GM23338 (cell line): ENCODE data around the gene EMC10. TPM values are rescaled to one million over a fixed set of nuclear protein-coding genes. Genes with fewer than 3 reads are reported as not detected.

ENCODE experiments used
- ATAC-seq: fragments of 200-7000 bp; cut with Tn5 transposase; 3 replicates; pipeline ENCODE4 v1.9.1; 2020
- DNase-seq: peaks from one replicate; pipeline ENCODE4 v3.0.0-alpha.2; 2015; ENCODE audit warnings: low spot score
- H2AFZ ChIP-seq: fragments of 200-600 bp; sonication (generic); 2 replicates; pipeline ENCODE4 v1.8.0; 2016; ENCODE audit warnings: antibody characterized with exemption, mild to moderate bottlenecking, moderate library complexity
- H3F3A ChIP-seq: fragments of 200-600 bp; sonication (generic); replicated peaks from 2 replicates; pipeline ENCODE4 v1.8.0; 2017; ENCODE audit warnings: antibody characterized with exemption, mixed run types, low read depth
- H3K27ac ChIP-seq: fragments of 200-600 bp; sonication (generic); 2 replicates; pipeline ENCODE4 v1.6.1; 2016; ENCODE audit warnings: low read depth
- H3K27me3 ChIP-seq: fragments of 200-600 bp; sonication (generic); 2 replicates; pipeline ENCODE4 v1.8.0; 2016; ENCODE audit warnings: mild to moderate bottlenecking, mixed run types, moderate library complexity; ENCODE audit not compliant: insufficient read depth
- H3K36me3 ChIP-seq: fragments of 200-600 bp; sonication (generic); 2 replicates; pipeline ENCODE4 v1.8.0; 2016; ENCODE audit warnings: mild to moderate bottlenecking; ENCODE audit not compliant: insufficient read depth
- H3K4me1 ChIP-seq: fragments of 200-600 bp; sonication (generic); 2 replicates; pipeline ENCODE4 v1.8.0; 2016; ENCODE audit warnings: mild to moderate bottlenecking, moderate library complexity; ENCODE audit not compliant: insufficient read depth
- H3K4me2 ChIP-seq: fragments of 200-600 bp; sonication (generic); 2 replicates; pipeline ENCODE4 v1.7.1; 2017; ENCODE audit warnings: mixed run types
- H3K4me3 ChIP-seq: fragments of 200-600 bp; sonication (generic); 2 replicates; pipeline ENCODE4 v1.6.1; 2016; ENCODE audit warnings: mixed run types
- H3K79me2 ChIP-seq: fragments of 200-600 bp; sonication (generic); replicated peaks from 2 replicates; pipeline ENCODE4 v1.8.0; 2017; ENCODE audit warnings: mild to moderate bottlenecking; ENCODE audit not compliant: insufficient read depth
- H3K9me2 ChIP-seq: fragments of 200-600 bp; sonication (generic); 2 replicates; pipeline ENCODE4 v1.8.0; 2017; ENCODE audit not compliant: insufficient read depth
- H4K20me1 ChIP-seq: fragments of 200-600 bp; sonication (generic); replicated peaks from 2 replicates; pipeline ENCODE4 v1.8.0; 2017; ENCODE audit warnings: mild to moderate bottlenecking; ENCODE audit not compliant: insufficient read depth
- H3K27ac Mint-ChIP-seq: 2 replicates; pipeline ENCODE4 v1.8.0; 2020; ENCODE audit warnings: inconsistent platforms, mild to moderate bottlenecking, moderate library complexity, mixed read lengths
- H3K27me3 Mint-ChIP-seq: 3 replicates; pipeline ENCODE4 v1.8.0; 2022; ENCODE audit warnings: low read depth, mild to moderate bottlenecking, moderate library complexity, mixed read lengths, inconsistent platforms; ENCODE audit not compliant: insufficient read depth, poor library complexity
- H3K36me3 Mint-ChIP-seq: 3 replicates; pipeline ENCODE4 v1.8.0; 2021; ENCODE audit warnings: low read depth, mild to moderate bottlenecking, inconsistent platforms, moderate library complexity, mixed read lengths
- H3K4me1 Mint-ChIP-seq: 3 replicates; pipeline ENCODE4 v1.8.0; 2020; ENCODE audit warnings: mild to moderate bottlenecking, inconsistent platforms, mixed read lengths
- H3K4me3 Mint-ChIP-seq: 3 replicates; pipeline ENCODE4 v1.8.0; 2021; ENCODE audit warnings: moderate library complexity, mild to moderate bottlenecking, inconsistent platforms, mixed read lengths
- H3K9me3 Mint-ChIP-seq: 3 replicates; pipeline ENCODE4 v1.8.0; 2020; ENCODE audit warnings: moderate library complexity, mild to moderate bottlenecking, inconsistent platforms, mixed read lengths
- CREB1 ChIP-seq: fragments of 250-450 bp; sonication (Bioruptor Pico); IDR thresholded peaks from 2 replicates; pipeline ENCODE4 v1.5.0; 2020; ENCODE audit warnings: low read depth, mild to moderate bottlenecking, moderate library complexity
- ETS1 ChIP-seq: IDR thresholded peaks from 2 replicates; pipeline ENCODE4 v1.6.1; 2016; ENCODE audit warnings: antibody characterized with exemption
- EZH2phosphoT487 ChIP-seq: fragments of 200-600 bp; sonication (generic); IDR thresholded peaks from one replicate; pipeline ENCODE4 v1.8.1; 2018; ENCODE audit warnings: antibody characterized with exemption; ENCODE audit not compliant: unreplicated experiment
- JUNB ChIP-seq: IDR thresholded peaks from one replicate; pipeline ENCODE4 v1.6.1; 2016; ENCODE audit warnings: antibody characterized with exemption; ENCODE audit not compliant: unreplicated experiment
- NANOG ChIP-seq: IDR thresholded peaks from 2 replicates; pipeline ENCODE4 v1.6.1; 2016; ENCODE audit warnings: antibody characterized with exemption, borderline replicate concordance
- ZNF114 ChIP-seq: fragments of 250-450 bp; sonication (Bioruptor Pico); IDR thresholded peaks from 2 replicates; pipeline ENCODE4 v1.5.0; 2020; ENCODE audit warnings: mild to moderate bottlenecking, moderate library complexity
- ZNF331 ChIP-seq: fragments of 250-450 bp; sonication (Bioruptor Pico); IDR thresholded peaks from 2 replicates; pipeline ENCODE4 v1.5.0; 2020; ENCODE audit warnings: low read depth, mild to moderate bottlenecking, moderate library complexity
- polyA plus RNA-seq: library from polyadenylated mRNA; unstranded; fragments of >200 nt; fragmentation: Nextera tagmentation; extraction: Ambion mirVana; gene quantifications from 2 replicates; pipeline ENCODE4 v1.2.1, GENCODE V29; 2016
- total RNA-seq: library from RNA; depleted of rRNA; stranded (reverse); fragments of >200 nt; shearing (Covaris generic); gene quantifications from 2 replicates; pipeline ENCODE4 v1.2.3, GENCODE V29; 2014
- TF ChIP-seq, protein P1 (sequence below): IDR thresholded peaks from one replicate; pipeline ENCODE4 v1.6.1; 2018; ENCODE audit warnings: antibody characterized with exemption; ENCODE audit not compliant: unreplicated experiment
- TF ChIP-seq, protein P2 (sequence below), 2 experiments: fragments of 200-600 bp in 1 of 2; sonication (generic) in 1 of 2; conservative IDR thresholded peaks; 2 replicates each; pipeline versions ENCODE4 v1.5.1 to v1.6.1; 2016 to 2017; ENCODE audit warnings: antibody characterized with exemption in 2 of 2, low read depth in 2 of 2, mild to moderate bottlenecking in 2 of 2, moderate library complexity in 1 of 2

EMC10 gene
- total and polyA plus RNA-seq, 2 experiments from 2014 or later, result 24.8 to 113 TPM

DNA sequence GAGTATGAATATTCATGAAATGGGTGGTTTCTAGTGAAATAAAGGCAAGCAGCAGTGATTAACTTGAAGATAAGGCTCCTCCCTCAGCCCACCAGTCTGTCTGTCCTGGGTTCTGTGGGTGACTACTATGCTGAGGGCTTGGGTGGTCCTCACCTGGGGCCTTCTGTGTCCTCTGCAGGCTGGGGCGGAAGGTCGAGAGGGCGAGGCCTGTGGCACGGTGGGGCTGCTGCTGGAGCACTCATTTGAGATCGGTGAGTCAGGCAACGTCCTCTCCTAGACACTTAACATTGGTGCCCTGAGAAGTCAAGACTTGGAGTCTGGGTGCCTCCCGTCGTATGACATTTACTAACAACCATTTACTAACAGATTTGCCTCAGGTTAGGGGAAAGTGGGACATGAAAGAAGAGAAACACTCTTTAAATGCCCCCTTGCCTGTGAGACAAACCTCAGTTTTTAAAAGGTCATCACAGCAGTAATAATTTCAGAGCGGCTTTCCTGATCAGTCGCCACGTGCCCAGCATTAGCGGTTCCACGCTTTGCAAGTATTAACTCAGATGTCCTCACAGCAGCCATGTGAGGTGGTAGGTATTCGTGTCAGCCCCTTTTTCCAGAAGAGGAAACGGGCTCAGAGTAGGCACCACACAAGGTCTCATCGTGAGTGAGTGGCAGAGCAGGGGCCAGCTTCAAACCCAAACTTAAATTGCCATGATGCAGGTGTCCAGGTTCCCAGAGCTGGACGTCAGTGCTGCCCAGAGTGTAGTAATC is 1.6 kb downstream of the EMC10 start:
- H3K27me3 ChIP-seq, result no peaks in the 10 kb centered on the region
- no peak overlapping the region for H3K27ac ChIP-seq
- peaks cover 25% of the 10 kb centered on the region for H3K79me2 ChIP-seq
- H3K4me3 ChIP-seq, result no peak overlapping the region
- 0 out of 2 replicates have a peak, but pooled peaks cover 2% of the 10 kb centered on the region for H3F3A ChIP-seq
- H3K4me2 ChIP-seq, result peak overlapping the region; percentile 88; the same call in 1 of the 2 replicates
- TF ChIP-seq CREB1 (no peak), ZNF331 (CRISPR knock-in tag) (no peak), NANOG (no peak), ETS1 (no peak), JUNB (no peak), ZNF114 (no peak), EZH2phosphoT487 (no peak)
- TF ChIP-seq, protein P1, sequence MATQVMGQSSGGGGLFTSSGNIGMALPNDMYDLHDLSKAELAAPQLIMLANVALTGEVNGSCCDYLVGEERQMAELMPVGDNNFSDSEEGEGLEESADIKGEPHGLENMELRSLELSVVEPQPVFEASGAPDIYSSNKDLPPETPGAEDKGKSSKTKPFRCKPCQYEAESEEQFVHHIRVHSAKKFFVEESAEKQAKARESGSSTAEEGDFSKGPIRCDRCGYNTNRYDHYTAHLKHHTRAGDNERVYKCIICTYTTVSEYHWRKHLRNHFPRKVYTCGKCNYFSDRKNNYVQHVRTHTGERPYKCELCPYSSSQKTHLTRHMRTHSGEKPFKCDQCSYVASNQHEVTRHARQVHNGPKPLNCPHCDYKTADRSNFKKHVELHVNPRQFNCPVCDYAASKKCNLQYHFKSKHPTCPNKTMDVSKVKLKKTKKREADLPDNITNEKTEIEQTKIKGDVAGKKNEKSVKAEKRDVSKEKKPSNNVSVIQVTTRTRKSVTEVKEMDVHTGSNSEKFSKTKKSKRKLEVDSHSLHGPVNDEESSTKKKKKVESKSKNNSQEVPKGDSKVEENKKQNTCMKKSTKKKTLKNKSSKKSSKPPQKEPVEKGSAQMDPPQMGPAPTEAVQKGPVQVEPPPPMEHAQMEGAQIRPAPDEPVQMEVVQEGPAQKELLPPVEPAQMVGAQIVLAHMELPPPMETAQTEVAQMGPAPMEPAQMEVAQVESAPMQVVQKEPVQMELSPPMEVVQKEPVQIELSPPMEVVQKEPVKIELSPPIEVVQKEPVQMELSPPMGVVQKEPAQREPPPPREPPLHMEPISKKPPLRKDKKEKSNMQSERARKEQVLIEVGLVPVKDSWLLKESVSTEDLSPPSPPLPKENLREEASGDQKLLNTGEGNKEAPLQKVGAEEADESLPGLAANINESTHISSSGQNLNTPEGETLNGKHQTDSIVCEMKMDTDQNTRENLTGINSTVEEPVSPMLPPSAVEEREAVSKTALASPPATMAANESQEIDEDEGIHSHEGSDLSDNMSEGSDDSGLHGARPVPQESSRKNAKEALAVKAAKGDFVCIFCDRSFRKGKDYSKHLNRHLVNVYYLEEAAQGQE, result no peak
- TF ChIP-seq, protein P2, sequence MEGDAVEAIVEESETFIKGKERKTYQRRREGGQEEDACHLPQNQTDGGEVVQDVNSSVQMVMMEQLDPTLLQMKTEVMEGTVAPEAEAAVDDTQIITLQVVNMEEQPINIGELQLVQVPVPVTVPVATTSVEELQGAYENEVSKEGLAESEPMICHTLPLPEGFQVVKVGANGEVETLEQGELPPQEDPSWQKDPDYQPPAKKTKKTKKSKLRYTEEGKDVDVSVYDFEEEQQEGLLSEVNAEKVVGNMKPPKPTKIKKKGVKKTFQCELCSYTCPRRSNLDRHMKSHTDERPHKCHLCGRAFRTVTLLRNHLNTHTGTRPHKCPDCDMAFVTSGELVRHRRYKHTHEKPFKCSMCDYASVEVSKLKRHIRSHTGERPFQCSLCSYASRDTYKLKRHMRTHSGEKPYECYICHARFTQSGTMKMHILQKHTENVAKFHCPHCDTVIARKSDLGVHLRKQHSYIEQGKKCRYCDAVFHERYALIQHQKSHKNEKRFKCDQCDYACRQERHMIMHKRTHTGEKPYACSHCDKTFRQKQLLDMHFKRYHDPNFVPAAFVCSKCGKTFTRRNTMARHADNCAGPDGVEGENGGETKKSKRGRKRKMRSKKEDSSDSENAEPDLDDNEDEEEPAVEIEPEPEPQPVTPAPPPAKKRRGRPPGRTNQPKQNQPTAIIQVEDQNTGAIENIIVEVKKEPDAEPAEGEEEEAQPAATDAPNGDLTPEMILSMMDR (conservative IDR thresholded peaks at IDR 0.05; ENCODE audit: low read depth in 2 of 2), result no peak
- Mint-ChIP-seq H3K4me3 (no peak overlapping the region), H3K36me3 (peaks cover 36% of the 10 kb centered on the region), H3K27me3 (peaks cover 8% of the 10 kb centered on the region), H3K4me1 (no peaks in the 10 kb centered on the region; the same call in 2 of the 3 replicates), H3K27ac (no peak overlapping the region), H3K9me3 (peaks cover 92% of the 10 kb centered on the region)
- no peak overlapping the region for H2AFZ ChIP-seq
- H3K4me1 ChIP-seq, result peaks cover 10% of the 10 kb centered on the region; the same call in 1 of the 2 replicates
- ATAC-seq (no peak), DNase-seq (no peak)
- peaks cover 3% of the 10 kb centered on the region; the same call in 1 of the 2 replicates for H3K36me3 ChIP-seq
- H3K9me2 ChIP-seq, result no peaks in the 10 kb centered on the region
- no peaks in the 10 kb centered on the region; the same call in 1 of the 2 replicates for H4K20me1 ChIP-seq
